Myocyte (in vitro differentiated cells): ENCODE results near the gene CHST8. TPM values are rescaled to one million over a fixed set of nuclear protein-coding genes. Genes with fewer than 3 reads are reported as not detected.
"Not testable (repeated sequence)": the region's sequence is repeated elsewhere in the genome, so short reads cannot be mapped to it uniquely, and the experiment has no call there.

Experiments
- DNase-seq: peaks from one replicate; pipeline ENCODE4 v3.0.0-alpha.2; 2012; ENCODE audit warnings: low read depth
- total RNA-seq: library from RNA; depleted of rRNA; stranded (reverse); fragments of >200 nt; gene quantifications from 2 replicates; pipeline ENCODE4 v1.2.3, GENCODE V29; 2014

CHST8 gene
- total RNA-seq, 1 donor from 2014 or later, result not detected

- no peak for DNase-seq
These were observed 20.3 kb downstream of the CHST8 start for GRCh38 chr19:33641956-33642498.

GRCh38 chr19:33644284-33644836 lies 22.6 kb downstream of the CHST8 start:
- no peak for DNase-seq

- no peak for DNase-seq
These were observed 24.6 kb downstream of the CHST8 start for GRCh38 chr19:33646306-33646705.

- no peak for DNase-seq
These were observed 25.4 kb downstream of the CHST8 start for GRCh38 chr19:33647146-33647545.

- no peak for DNase-seq
These were observed 28.0 kb downstream of the CHST8 start for GRCh38 chr19:33649627-33650305.

GRCh38 chr19:33653684-33654083 lies 31.9 kb downstream of the CHST8 start:
- no peak for DNase-seq

GRCh38 chr19:33654840-33655508 lies 33.2 kb downstream of the CHST8 start:
- no peak for DNase-seq

GRCh38 chr19:33659835-33660234 lies 38.1 kb downstream of the CHST8 start:
- no peak for DNase-seq

- DNase-seq, result no peak
These were observed 38.8 kb downstream of the CHST8 start for GRCh38 chr19:33660410-33661124.

GRCh38 chr19:33661336-33661735 lies 39.6 kb downstream of the CHST8 start:
- DNase-seq, result no peak

GRCh38 chr19:33662391-33663092 lies 40.8 kb downstream of the CHST8 start:
- DNase-seq, result no peak

GRCh38 chr19:33663316-33663715 lies 41.6 kb downstream of the CHST8 start:
- DNase-seq, result not testable (repeated sequence)

GRCh38 chr19:33664744-33665143 lies 43.0 kb downstream of the CHST8 start:
- DNase-seq, result no peak

GRCh38 chr19:33665776-33666595 lies 44.2 kb downstream of the CHST8 start:
- no peak for DNase-seq

- DNase-seq, result no peak
These were observed 45.4 kb downstream of the CHST8 start for GRCh38 chr19:33667141-33667650.

GRCh38 chr19:33667881-33668280 lies 46.1 kb downstream of the CHST8 start:
- DNase-seq, result no peak

GRCh38 chr19:33668968-33669367 lies 47.2 kb downstream of the CHST8 start:
- no peak for DNase-seq

- DNase-seq, result no peak
These were observed 47.6 kb downstream of the CHST8 start for GRCh38 chr19:33669376-33669775.

- no peak for DNase-seq
These were observed 48.6 kb downstream of the CHST8 start for GRCh38 chr19:33670398-33670797.

- DNase-seq, result no peak
These were observed 49.5 kb downstream of the CHST8 start for GRCh38 chr19:33671211-33671610.
